ENCODE results near the gene TXNRD2.

- TF ChIP-seq, protein P1, sequence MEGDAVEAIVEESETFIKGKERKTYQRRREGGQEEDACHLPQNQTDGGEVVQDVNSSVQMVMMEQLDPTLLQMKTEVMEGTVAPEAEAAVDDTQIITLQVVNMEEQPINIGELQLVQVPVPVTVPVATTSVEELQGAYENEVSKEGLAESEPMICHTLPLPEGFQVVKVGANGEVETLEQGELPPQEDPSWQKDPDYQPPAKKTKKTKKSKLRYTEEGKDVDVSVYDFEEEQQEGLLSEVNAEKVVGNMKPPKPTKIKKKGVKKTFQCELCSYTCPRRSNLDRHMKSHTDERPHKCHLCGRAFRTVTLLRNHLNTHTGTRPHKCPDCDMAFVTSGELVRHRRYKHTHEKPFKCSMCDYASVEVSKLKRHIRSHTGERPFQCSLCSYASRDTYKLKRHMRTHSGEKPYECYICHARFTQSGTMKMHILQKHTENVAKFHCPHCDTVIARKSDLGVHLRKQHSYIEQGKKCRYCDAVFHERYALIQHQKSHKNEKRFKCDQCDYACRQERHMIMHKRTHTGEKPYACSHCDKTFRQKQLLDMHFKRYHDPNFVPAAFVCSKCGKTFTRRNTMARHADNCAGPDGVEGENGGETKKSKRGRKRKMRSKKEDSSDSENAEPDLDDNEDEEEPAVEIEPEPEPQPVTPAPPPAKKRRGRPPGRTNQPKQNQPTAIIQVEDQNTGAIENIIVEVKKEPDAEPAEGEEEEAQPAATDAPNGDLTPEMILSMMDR (conservative IDR thresholded peaks at IDR 0.05; ENCODE audit: low read length), result no peak
- TF ChIP-seq EZH2phosphoT487 (IDR thresholded peaks at IDR 0.05; ENCODE audit: borderline replicate concordance, low read depth, low read length), result no peak
These were observed 90.9 kb downstream of the TXNRD2 start for GRCh38 chr22:19850763-19851109.

All from OCI-LY7 (cell line).